NCI-H2029 treated with DMSO at 0.1 percent for 48 hours (cell line): ENCODE data around the gene TNFSF15.

Experiments
- DNase-seq: peaks from one replicate; lab custom pipeline; 2025; lab: John Stamatoyannopoulos, UW

The TNFSF15 gene

GRCh38 chr9:114805670-114806525 is at the start of gene TNFSF15:
Gene TNFSF15 (minus strand): TSS chr9:114806039. CDS start chr9:114806012, 27 bp downstream.
- no peak for DNase-seq

- DNase-seq = no peak
Observed at GRCh38 chr9:114855488-114855887, 49.6 kb upstream of the TNFSF15 start.

GRCh38 chr9:114854736-114855355 is 49.0 kb upstream of the TNFSF15 start:
- no peak for DNase-seq

- no peak for DNase-seq
Observed at GRCh38 chr9:114853071-114853855, 47.4 kb upstream of the TNFSF15 start.

- no peak for DNase-seq
Observed at GRCh38 chr9:114852050-114852594, 46.3 kb upstream of the TNFSF15 start.

- no peak for DNase-seq
Observed at GRCh38 chr9:114851306-114851705, 45.5 kb upstream of the TNFSF15 start.

GRCh38 chr9:114850871-114851270 is 45.0 kb upstream of the TNFSF15 start:
- no peak for DNase-seq

- DNase-seq = no peak
Observed at GRCh38 chr9:114849450-114849849, 43.6 kb upstream of the TNFSF15 start.

GRCh38 chr9:114847492-114848417 is 41.9 kb upstream of the TNFSF15 start:
- no peak for DNase-seq

- DNase-seq = no peak
Observed at GRCh38 chr9:114845373-114845772, 39.5 kb upstream of the TNFSF15 start.

- DNase-seq = no peak
Observed at GRCh38 chr9:114844766-114845165, 38.9 kb upstream of the TNFSF15 start.

GRCh38 chr9:114837923-114838322 is 32.1 kb upstream of the TNFSF15 start:
- DNase-seq = no peak

- DNase-seq = no peak
Observed at GRCh38 chr9:114836769-114837168, 30.9 kb upstream of the TNFSF15 start.

- no peak for DNase-seq
Observed at GRCh38 chr9:114834386-114834785, 28.5 kb upstream of the TNFSF15 start.

GRCh38 chr9:114830546-114830945 is 24.7 kb upstream of the TNFSF15 start:
- DNase-seq = no peak

GRCh38 chr9:114829574-114830440 is 24.0 kb upstream of the TNFSF15 start:
- no peak for DNase-seq

- DNase-seq = no peak
Observed at GRCh38 chr9:114828303-114828650, 22.4 kb upstream of the TNFSF15 start.

- DNase-seq = no peak
Observed at GRCh38 chr9:114827641-114828302, 21.9 kb upstream of the TNFSF15 start.

GRCh38 chr9:114826431-114826830 is 20.6 kb upstream of the TNFSF15 start:
- no peak for DNase-seq
